WTC11 (cell line): Measurements from ENCODE around the gene YY1AP1. TPM values are rescaled to one million over a fixed set of nuclear protein-coding genes. Genes with fewer than 3 reads are reported as not detected.

Experiments
- ATAC-seq: fragments of 200-7000 bp; cut with Tn5 transposase; 2 replicates; pipeline ENCODE4 v1.10.0; 2021; ENCODE audit warnings: mild to moderate bottlenecking, moderate library complexity
- CTCF ChIA-PET: fragments of 300-600 bp; sonication (Branson Sonifier 250); formaldehyde crosslinking; loops from one replicate; lab custom pipeline; 2021; ENCODE audit warnings: antibody characterized with exemption; lab: Charles Lee
- POLR2A ChIA-PET: fragments of 350-600 bp; sonication (Branson Sonifier 250); formaldehyde crosslinking; loops from one replicate; lab custom pipeline; 2021; ENCODE audit warnings: antibody characterized with exemption; lab: Charles Lee
- DNase-seq: peaks from one replicate; pipeline ENCODE4 v3.0.0; 2021; ENCODE audit warnings: low spot score
- H3K27ac Mint-ChIP-seq: 2 replicates; pipeline ENCODE4 v1.8.0; 2021; ENCODE audit warnings: mixed read lengths
- H3K27me3 Mint-ChIP-seq: 2 replicates; pipeline ENCODE4 v1.8.0; 2021; ENCODE audit warnings: low read depth, mild to moderate bottlenecking, moderate library complexity, mixed read lengths
- H3K36me3 Mint-ChIP-seq: 2 replicates; pipeline ENCODE4 v1.8.0; 2021; ENCODE audit warnings: mixed read lengths
- H3K4me1 Mint-ChIP-seq: 2 replicates; pipeline ENCODE4 v1.8.0; 2022; ENCODE audit warnings: mixed read lengths
- H3K4me3 Mint-ChIP-seq: 2 replicates; pipeline ENCODE4 v1.8.0; 2021; ENCODE audit warnings: mild to moderate bottlenecking, moderate library complexity, mixed read lengths
- H3K9me3 Mint-ChIP-seq: 2 replicates; pipeline ENCODE4 v1.8.0; 2021; ENCODE audit warnings: mixed read lengths
- AFF4 ChIP-seq: sonication (generic); formaldehyde crosslinking; IDR thresholded peaks from 2 replicates; pipeline ENCODE4 v1.8.1; 2023; ENCODE audit warnings: mild to moderate bottlenecking, missing genetic modification reagents, borderline replicate concordance
- CTCF ChIP-seq: fragments of 200-600 bp; IDR thresholded peaks from 2 replicates; pipeline ENCODE4 v1.8.0; 2022; ENCODE audit warnings: antibody characterized with exemption
- E2F4 ChIP-seq: sonication (generic); formaldehyde crosslinking; IDR thresholded peaks from 2 replicates; pipeline ENCODE4 v1.8.1; 2022; ENCODE audit warnings: low read depth, mild to moderate bottlenecking, moderate library complexity, missing genetic modification reagents, borderline replicate concordance
- ESRRA ChIP-seq: sonication (generic); formaldehyde crosslinking; IDR thresholded peaks from 2 replicates; pipeline ENCODE4 v1.8.1; 2022; ENCODE audit warnings: mild to moderate bottlenecking, missing genetic modification reagents, borderline replicate concordance
- FOXJ3 ChIP-seq: sonication (generic); formaldehyde crosslinking; IDR thresholded peaks from 2 replicates; pipeline ENCODE4 v1.9.0; 2021; ENCODE audit warnings: missing genetic modification reagents, mild to moderate bottlenecking, borderline replicate concordance
- HMGA2 ChIP-seq: fragments of 250-450 bp; sonication (Bioruptor Pico); IDR thresholded peaks from 2 replicates; pipeline ENCODE4 v1.4.0; 2021; ENCODE audit warnings: mild to moderate bottlenecking, moderate library complexity
- IRF2 ChIP-seq: sonication (generic); formaldehyde crosslinking; IDR thresholded peaks from 2 replicates; pipeline ENCODE4 v1.8.0; 2022; ENCODE audit warnings: low read depth, missing genetic modification reagents, borderline replicate concordance
- MXD4 ChIP-seq: fragments of 250-450 bp; sonication (Bioruptor Pico); IDR thresholded peaks from 2 replicates; pipeline ENCODE4 v1.8.0; 2021; ENCODE audit warnings: mild to moderate bottlenecking, moderate library complexity, borderline replicate concordance
- NFATC4 ChIP-seq: fragments of 250-450 bp; sonication (Bioruptor Pico); IDR thresholded peaks from 2 replicates; pipeline ENCODE4 v1.9.0; 2021; ENCODE audit warnings: mild to moderate bottlenecking
- NFE2L1 ChIP-seq: sonication (generic); formaldehyde crosslinking; IDR thresholded peaks from 2 replicates; pipeline ENCODE4 v1.8.1; 2023; ENCODE audit warnings: missing genetic modification reagents
- SMAD3 ChIP-seq: sonication (generic); formaldehyde crosslinking; IDR thresholded peaks from 2 replicates; pipeline ENCODE4 v1.8.0; 2022; ENCODE audit warnings: missing genetic modification reagents, mild to moderate bottlenecking, borderline replicate concordance
- TEAD4 ChIP-seq: sonication (generic); formaldehyde crosslinking; IDR thresholded peaks from 2 replicates; pipeline ENCODE4 v1.8.0; 2022; ENCODE audit warnings: mild to moderate bottlenecking, missing genetic modification reagents
- USF1 ChIP-seq: sonication (generic); formaldehyde crosslinking; IDR thresholded peaks from 2 replicates; pipeline ENCODE4 v1.8.0; 2022; ENCODE audit warnings: mild to moderate bottlenecking, missing genetic modification reagents
- ZNF532 ChIP-seq: fragments of 250-450 bp; sonication (Bioruptor Pico); IDR thresholded peaks from 2 replicates; pipeline ENCODE4 v1.9.0; 2021; ENCODE audit warnings: mild to moderate bottlenecking, borderline replicate concordance
- total RNA-seq: library from RNA; stranded (reverse); gene quantifications from 3 replicates; pipeline ENCODE4 v1.2.3, GENCODE V29; 2021
- TF ChIP-seq, protein P1 (sequence below): sonication (generic); formaldehyde crosslinking; IDR thresholded peaks from 2 replicates; pipeline ENCODE4 v1.8.0; 2023; ENCODE audit warnings: missing genetic modification reagents

Gene YY1AP1
- total RNA-seq, 1 experiment from 2014 or later: 45.0 TPM

- TF ChIP-seq ZNF532 (CRISPR knock-in tag) (no peak), FOXJ3 (no peak), E2F4 (no peak), AFF4 (CRISPR knock-in tag) (no peak)
These were observed 6.5 kb upstream of the YY1AP1 start (continued) for GRCh38 chr1:155695072-155695471.

DNA sequence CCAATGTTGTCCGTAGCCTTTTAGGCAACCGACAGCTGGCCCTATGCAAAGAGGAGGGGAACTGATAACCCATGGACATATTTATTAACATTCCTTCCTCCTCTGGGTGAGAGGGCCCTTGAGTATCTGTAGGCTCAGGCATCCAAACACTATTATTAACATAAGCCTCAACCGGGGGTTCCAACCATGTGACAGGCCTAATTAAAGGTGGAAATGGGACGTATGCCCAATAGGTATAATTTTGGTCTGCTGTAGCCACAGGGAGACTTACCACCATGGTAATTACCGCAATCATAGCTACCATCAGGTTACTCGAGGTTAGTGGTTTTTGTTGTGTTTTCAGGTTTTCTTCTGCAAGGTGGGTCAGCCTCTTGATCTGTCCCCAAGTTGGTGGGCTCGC lies 5.6 kb upstream of the YY1AP1 start:
- Mint-ChIP-seq H3K4me1 (peaks cover 45% of the 10 kb centered on the region), H3K27ac (no peak overlapping the region), H3K4me3 (no peak overlapping the region), H3K36me3 (peaks cover 84% of the 10 kb centered on the region), H3K27me3 (no peaks in the 10 kb centered on the region), H3K9me3 (peaks cover 53% of the 10 kb centered on the region)
- CTCF ChIA-PET: no interaction called here
- DNase-seq (no peak), ATAC-seq (no peak)
- TF ChIP-seq TEAD4 (CRISPR knock-in tag): no peak
- TF ChIP-seq SMAD3 (CRISPR knock-in tag): no peak
- TF ChIP-seq ESRRA: no peak
- TF ChIP-seq NFE2L1 (CRISPR knock-in tag): no peak
- no peak for TF ChIP-seq CTCF
- TF ChIP-seq, protein P1, sequence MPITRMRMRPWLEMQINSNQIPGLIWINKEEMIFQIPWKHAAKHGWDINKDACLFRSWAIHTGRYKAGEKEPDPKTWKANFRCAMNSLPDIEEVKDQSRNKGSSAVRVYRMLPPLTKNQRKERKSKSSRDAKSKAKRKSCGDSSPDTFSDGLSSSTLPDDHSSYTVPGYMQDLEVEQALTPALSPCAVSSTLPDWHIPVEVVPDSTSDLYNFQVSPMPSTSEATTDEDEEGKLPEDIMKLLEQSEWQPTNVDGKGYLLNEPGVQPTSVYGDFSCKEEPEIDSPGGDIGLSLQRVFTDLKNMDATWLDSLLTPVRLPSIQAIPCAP (CRISPR knock-in tag): no peak
- no peak for TF ChIP-seq NFATC4 (CRISPR knock-in tag)
- POLR2A ChIA-PET: no interaction called here

DNA sequence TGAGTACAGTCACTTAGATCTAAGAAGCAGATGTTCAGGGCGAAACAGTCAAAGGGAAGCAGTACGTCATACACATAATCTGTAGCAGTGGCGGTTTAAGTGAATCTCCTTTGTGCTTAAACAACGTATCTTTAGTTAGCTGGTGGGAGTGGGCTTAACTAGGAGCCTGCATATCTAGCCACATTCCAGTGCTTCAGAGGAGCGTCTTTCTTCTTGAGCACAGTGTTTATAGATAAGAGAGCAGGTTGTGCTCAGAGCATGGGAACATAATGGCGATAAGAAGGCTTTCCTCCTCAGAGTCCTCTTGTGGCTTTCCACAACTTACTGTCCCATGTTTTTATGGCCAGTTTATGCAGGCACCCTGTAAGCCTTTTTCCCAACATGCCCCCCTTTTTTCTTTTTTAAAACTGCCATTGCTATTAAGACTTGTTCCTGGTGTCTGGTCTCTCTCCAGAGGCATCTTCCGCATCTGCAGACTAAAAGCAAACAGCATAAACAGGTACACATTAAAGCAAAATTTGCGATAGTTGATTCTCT lies 3.5 kb upstream of the YY1AP1 start:
- no peak for TF ChIP-seq HMGA2 (CRISPR knock-in tag)
- TF ChIP-seq IRF2 (CRISPR knock-in tag): no peak
- TF ChIP-seq SMAD3 (CRISPR knock-in tag): no peak
- TF ChIP-seq MXD4 (CRISPR knock-in tag): no peak
- TF ChIP-seq NFATC4 (CRISPR knock-in tag): no peak
- no peak for TF ChIP-seq USF1
- TF ChIP-seq, all 79 proteins: peak for 0
- Mint-ChIP-seq H3K36me3 (peaks cover 65% of the 10 kb centered on the region), H3K4me3 (no peak overlapping the region), H3K4me1 (peaks cover 29% of the 10 kb centered on the region), H3K27me3 (no peaks in the 10 kb centered on the region), H3K27ac (peak overlapping the region; percentile 1; the same call in 1 of the 2 replicates), H3K9me3 (peaks cover 33% of the 10 kb centered on the region)
- POLR2A ChIA-PET: no interaction called here
- DNase-seq (no peak), ATAC-seq (no peak)
- CTCF ChIA-PET: no interaction called here
